Forelimb muscle (tissue), 1 donor: Measurements from ENCODE around the gene CREB5. TPM values are rescaled to one million over a fixed set of nuclear protein-coding genes. Genes with fewer than 3 reads are reported as not detected.

Experiments used
- DNase-seq: peaks from one replicate; pipeline ENCODE4 v3.0.0-alpha.2; 2013; ENCODE audit warnings: low read depth
- polyA plus RNA-seq: library from polyadenylated mRNA; unstranded; fragments of 120-200 nt; gene quantifications from one replicate; pipeline ENCODE4 v1.2.1, GENCODE V29; 2013; ENCODE audit not compliant: insufficient read length

Gene CREB5
- polyA plus RNA-seq, 1 donor = 33.5 TPM

DNA sequence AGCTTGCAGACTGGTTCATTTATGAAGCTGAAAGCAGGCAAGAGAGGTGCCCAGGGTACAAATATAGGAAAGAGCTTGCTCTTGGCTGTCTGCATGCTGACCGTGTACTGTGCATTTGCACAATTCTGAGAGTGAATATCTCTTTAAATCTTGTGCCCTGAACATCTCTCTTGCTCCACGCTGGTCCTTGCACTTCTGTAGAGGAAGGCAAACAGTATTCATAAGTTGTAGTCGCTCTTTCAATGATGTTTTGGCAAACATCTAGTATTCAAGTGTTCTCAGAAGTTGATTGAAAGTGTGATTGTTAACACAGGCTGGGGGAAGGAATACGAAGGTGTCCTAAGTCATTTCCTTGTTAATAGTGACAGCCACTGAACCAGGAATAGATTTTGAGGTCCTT, 332.6 kb downstream of the CREB5 start:
- no peak for DNase-seq

DNA sequence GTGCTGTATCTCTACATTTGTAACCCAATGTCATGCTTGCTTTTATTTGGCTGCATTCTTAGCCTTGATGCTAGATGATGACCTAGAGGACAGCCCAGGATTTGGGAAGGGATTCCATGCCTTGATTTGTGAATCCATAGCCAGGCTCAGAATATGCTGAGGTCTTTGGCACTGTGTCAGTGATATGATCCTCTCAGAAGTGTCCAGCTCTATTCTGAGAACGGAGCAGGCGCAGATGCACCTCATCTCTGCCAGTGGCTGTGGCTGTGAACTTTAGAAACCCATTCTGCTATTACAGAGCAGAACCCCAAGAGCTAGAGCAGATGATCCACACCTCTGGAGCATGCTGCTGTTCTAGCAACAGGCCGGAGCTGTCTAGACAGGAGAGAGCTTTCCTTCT, 333.0 kb downstream of the CREB5 start:
- no peak for DNase-seq

GRCh38 chr7:28747404-28747803, 335.1 kb downstream of the CREB5 start:
- no peak for DNase-seq

DNA sequence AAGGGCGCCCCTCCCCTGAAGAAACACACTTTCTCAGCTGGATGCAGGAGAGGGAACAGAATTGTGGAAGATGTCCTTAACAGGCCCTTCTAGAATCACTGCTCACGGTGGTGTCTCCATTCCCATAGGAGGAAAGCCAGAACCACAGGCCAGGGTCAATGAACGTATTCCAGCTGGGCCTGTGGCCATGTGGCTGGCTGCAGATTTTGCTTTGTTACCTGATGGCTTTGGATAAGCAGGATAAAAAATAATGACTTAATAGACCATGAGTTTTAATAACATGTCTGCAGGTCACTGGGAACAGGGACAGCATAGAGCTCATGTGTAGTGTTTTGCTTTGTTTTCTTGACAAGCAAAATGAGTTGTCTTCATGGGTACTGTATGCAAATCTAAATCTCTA, 335.5 kb downstream of the CREB5 start:
- no peak for DNase-seq

- DNase-seq = no peak
These were observed 336.0 kb downstream of the CREB5 start for GRCh38 chr7:28748346-28748745.

- DNase-seq = no peak
These were observed 336.7 kb downstream of the CREB5 start for GRCh38 chr7:28748933-28749584.

DNA sequence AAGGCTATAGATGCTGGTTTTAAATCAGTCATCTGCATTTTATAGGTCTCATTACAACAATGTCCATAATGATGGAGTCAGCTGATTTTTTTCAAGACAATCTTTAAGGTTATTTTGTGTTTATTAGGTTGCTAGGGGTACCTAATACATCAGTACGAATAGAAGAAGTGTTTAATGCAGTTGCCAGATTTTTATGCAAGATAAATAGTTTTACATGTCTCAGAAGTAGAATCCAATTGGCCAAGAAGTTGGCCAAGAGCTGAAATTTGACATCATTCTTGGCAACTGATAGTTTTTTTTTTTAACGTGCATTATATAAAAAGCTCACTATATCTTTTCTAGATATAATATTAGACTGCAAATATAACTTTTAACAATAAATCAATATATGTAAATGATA, 337.3 kb downstream of the CREB5 start:
- DNase-seq = peak; percentile 66

- no peak for DNase-seq
These were observed 338.7 kb downstream of the CREB5 start for GRCh38 chr7:28750981-28751380.

GRCh38 chr7:28753613-28754012, 341.3 kb downstream of the CREB5 start:
- DNase-seq = no peak

GRCh38 chr7:28754027-28754426, 341.7 kb downstream of the CREB5 start:
- DNase-seq = no peak

- DNase-seq = no peak
These were observed 342.1 kb downstream of the CREB5 start for GRCh38 chr7:28754447-28754846.

GRCh38 chr7:28755255-28755654, 342.9 kb downstream of the CREB5 start:
- no peak for DNase-seq

DNA sequence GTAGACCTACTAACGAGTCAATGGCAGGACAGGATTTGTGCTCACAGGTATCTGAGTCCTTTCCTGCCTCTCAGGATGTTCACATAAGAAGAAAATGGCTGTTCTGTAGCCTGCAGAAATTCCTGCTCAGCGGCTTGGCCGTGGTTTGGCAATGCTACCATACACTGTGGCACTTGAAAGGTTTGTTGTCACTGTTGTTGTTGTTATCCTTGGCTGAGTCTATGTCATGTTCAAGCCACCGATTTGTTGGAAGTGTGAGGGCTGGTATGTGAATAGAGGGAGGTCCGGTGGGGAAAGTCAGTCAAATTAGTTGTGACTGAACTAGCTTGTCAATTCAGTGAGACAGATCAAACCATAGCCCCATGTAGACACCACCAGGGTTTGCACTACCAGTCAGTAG, 345.9 kb downstream of the CREB5 start:
- no peak for DNase-seq

DNA sequence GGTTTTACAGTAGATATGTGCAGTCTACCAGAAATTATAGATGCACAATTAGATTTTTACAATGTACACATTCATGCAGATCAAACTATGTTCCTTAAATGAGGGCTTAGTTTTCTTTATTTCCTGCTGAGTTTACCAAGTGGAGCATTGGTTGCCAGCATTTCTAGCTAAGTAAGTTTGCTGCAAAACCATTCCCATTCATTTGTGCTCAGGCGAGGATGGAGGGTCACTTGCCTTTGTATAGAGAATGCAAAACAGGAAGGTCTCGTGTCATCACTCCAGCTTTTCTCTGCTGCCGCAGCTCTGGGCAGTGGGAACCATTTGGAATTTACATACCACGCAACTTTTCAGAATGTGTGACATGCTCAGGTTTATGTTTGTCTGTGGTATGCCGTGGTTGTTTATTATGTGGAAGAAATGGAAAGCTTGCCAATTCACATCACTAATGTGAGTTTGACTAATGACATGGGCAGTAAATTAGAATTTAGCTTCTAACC, 347.2 kb downstream of the CREB5 start:
- DNase-seq = no peak

DNA sequence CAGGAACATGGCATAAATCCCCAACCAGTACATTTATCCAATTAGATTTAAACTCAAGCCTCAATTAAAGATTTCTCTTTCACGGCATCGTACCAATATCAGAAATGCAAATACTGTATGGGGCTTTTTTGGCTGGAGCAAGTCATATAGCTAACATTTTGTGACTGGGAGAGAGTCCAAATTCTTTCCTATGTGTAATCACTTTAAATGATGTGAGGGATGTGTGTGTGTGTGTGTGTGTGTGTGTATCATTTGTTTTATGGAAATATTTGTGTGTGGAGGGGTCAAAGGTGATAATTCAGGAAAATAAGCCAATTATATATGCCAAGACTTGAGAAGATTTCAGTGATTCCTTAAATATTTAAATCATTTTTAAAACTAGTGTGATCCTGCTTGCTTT, 349.2 kb downstream of the CREB5 start:
- DNase-seq = no peak

DNA sequence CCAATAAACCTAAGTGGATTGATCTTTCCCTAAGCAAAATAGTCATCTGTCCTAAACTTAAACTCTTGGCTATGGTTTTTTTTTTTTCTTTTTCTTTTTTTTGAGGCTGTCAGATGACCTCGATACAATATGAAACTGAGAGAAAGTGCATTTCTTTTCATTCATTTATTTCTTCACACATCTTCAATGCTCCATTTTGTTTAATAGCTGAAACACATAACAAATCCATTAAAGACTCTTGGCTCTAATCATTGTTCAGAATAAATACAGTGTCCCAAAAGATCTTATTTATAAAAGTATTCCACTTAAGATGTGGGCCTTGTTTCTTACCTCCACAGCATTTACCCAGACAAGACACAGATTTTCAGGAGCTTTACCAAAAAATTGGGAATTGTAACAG, 350.3 kb downstream of the CREB5 start:
- DNase-seq = no peak

DNA sequence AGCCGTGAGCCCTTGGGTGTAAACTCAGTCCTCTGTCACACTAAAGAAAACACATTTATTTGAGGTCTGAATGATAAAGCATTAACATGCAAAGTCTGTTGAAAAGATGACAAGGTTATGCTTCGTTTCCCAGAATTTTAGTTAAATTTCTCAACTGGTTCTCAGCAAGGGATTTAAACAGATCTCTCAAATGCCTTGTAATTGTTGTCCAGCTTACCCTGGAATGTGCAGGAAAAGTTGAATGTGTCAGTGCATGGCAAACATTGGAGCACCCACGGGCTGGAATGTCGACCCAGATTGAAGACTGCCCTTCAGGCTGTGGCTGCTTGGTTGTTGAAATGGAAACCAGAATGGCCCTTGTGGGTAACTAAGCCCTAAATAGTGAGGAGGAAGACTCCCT, 354.0 kb downstream of the CREB5 start:
- DNase-seq = no peak

DNA sequence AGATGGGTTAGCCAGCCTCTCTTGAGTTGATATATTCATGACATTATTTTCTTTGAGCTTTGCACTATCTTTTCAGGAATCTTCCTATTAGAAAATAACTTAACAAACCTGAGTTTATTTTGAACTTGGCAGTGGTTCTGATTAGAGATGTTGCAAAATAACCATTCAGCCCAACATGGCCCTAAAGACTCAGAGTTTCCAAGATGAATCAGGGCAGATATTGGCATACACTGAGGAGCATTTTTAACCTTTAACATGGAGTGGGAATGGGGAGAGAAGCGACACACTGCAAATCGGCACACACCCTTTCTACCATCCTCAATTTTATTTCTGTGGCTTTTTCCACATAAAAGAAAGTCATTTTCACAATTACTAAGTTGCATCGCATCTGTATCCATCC, 355.0 kb downstream of the CREB5 start:
- no peak for DNase-seq

GRCh38 chr7:28768577-28769147, 356.3 kb downstream of the CREB5 start:
- no peak for DNase-seq

DNA sequence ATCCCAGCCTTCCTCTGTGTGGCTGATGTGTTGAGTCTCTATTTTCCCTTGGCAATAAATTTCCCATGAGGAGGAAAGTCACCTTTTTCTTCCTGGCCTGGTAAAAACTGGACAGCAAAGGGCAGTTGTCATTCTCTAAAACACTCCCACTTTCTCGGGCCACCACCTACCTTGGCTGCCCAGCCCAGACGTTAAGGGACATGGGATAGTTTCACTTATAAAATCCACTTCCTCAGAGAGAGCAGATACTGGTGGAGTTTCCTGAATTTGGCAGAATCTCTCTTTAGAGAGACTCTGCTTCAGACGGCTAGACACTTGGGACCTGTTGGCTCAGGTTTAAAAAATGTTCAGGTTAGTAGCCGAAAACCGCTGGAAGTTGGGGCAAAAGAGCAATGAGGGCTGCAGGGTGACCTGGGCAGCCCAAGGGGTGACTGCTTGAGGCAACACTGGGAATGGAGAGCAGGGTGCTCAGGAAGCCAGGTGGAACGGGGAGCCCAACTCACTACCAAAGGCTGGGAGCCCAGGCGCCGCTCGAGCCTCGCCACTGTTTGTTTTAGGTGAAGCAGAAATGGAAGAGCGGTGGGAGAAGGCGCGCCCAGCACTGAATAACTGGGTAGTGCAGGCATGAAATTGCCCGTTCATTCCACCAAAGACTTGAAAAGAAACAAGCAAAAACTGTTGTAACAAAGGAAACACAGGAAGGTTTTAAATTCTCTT, 359.7 kb downstream of the CREB5 start:
- DNase-seq = no peak

- DNase-seq = no peak
These were observed 361.3 kb downstream of the CREB5 start for GRCh38 chr7:28773423-28774145.

GRCh38 chr7:28774261-28774988, 362.1 kb downstream of the CREB5 start:
- no peak for DNase-seq
